RPMI7951 (cell line): Measurements from ENCODE around the gene MSI1. TPM values are rescaled to one million over a fixed set of nuclear protein-coding genes. Genes with fewer than 3 reads are reported as not detected.

Experiments used
- DNase-seq: peaks from one replicate; pipeline ENCODE4 v3.0.0-alpha.2; 2012; ENCODE audit warnings: low read depth
- total RNA-seq: library from RNA; depleted of rRNA; stranded (reverse); fragments of >200 nt; shearing (Covaris generic); gene quantifications from 2 replicates; pipeline ENCODE4 v1.2.3, GENCODE V29; 2014; rRNA removed

The MSI1 gene
- not detected in 2 replicates for total RNA-seq

GRCh38 chr12:120368789-120369602, at the start of gene MSI1:
Gene MSI1 (minus strand): TSS chr12:120369164. CDS start chr12:120369091, 73 bp downstream.
- no peak for DNase-seq

- DNase-seq = no peak
These were observed 49.1 kb upstream of the MSI1 start for GRCh38 chr12:120417917-120418580.

- no peak for DNase-seq
These were observed 47.7 kb upstream of the MSI1 start for GRCh38 chr12:120416490-120417216.

- no peak for DNase-seq
These were observed 45.1 kb upstream of the MSI1 start for GRCh38 chr12:120413901-120414695.

GRCh38 chr12:120412421-120412820, 43.5 kb upstream of the MSI1 start:
- no peak for DNase-seq

- no peak for DNase-seq
These were observed 39.8 kb upstream of the MSI1 start for GRCh38 chr12:120408771-120409170.

GRCh38 chr12:120406553-120406952, 37.6 kb upstream of the MSI1 start:
- DNase-seq = no peak

GRCh38 chr12:120406069-120406468, 37.1 kb upstream of the MSI1 start:
- no peak for DNase-seq

- DNase-seq = no peak
These were observed 35.3 kb upstream of the MSI1 start for GRCh38 chr12:120404271-120404670.

GRCh38 chr12:120403869-120404268, 34.9 kb upstream of the MSI1 start:
- no peak for DNase-seq

- no peak for DNase-seq
These were observed 33.3 kb upstream of the MSI1 start for GRCh38 chr12:120402217-120402616.

GRCh38 chr12:120399531-120399930, 30.6 kb upstream of the MSI1 start:
- DNase-seq = peak; percentile 30

GRCh38 chr12:120397824-120398540, 29.0 kb upstream of the MSI1 start:
- no peak for DNase-seq

GRCh38 chr12:120394483-120395367, 25.8 kb upstream of the MSI1 start:
- DNase-seq = no peak

- no peak for DNase-seq
These were observed 21.7 kb upstream of the MSI1 start for GRCh38 chr12:120390540-120391120.

GRCh38 chr12:120388691-120389481, 19.9 kb upstream of the MSI1 start:
- DNase-seq = no peak

GRCh38 chr12:120381752-120382419, 12.9 kb upstream of the MSI1 start:
- DNase-seq = peak; percentile 5

GRCh38 chr12:120378036-120378435, 9.1 kb upstream of the MSI1 start:
- DNase-seq = no peak
